Stromal cell of bone marrow (primary cell): ENCODE data around the gene SCOC.

ENCODE experiments used
- DNase-seq: peaks from one replicate; pipeline ENCODE4 v3.0.0-alpha.2; 2012; ENCODE audit warnings: low read depth

The SCOC gene

GRCh38 chr4:140373328-140374129 is at the start of gene SCOC:
Gene SCOC, plus strand, starts transcription at chr4:140373646. Its CDS starts 5,525 bp downstream, at chr4:140379171.
- peak; percentile 99 for DNase-seq

- DNase-seq: peak; percentile 25
Measured at GRCh38 chr4:140326395-140326993, 47.0 kb upstream of the SCOC start.

GRCh38 chr4:140330311-140330900 is 43.0 kb upstream of the SCOC start:
- DNase-seq: peak; percentile 25

GRCh38 chr4:140331245-140331644 is 42.2 kb upstream of the SCOC start:
- DNase-seq: no peak

GRCh38 chr4:140331876-140332275 is 41.6 kb upstream of the SCOC start:
- DNase-seq: no peak

GRCh38 chr4:140332734-140333133 is 40.7 kb upstream of the SCOC start:
- DNase-seq: no peak

GRCh38 chr4:140333523-140333922 is 39.9 kb upstream of the SCOC start:
- DNase-seq: no peak

- no peak for DNase-seq
Measured at GRCh38 chr4:140335076-140335475, 38.4 kb upstream of the SCOC start.

GRCh38 chr4:140336730-140337129 is 36.7 kb upstream of the SCOC start:
- no peak for DNase-seq

GRCh38 chr4:140342620-140343019 is 30.8 kb upstream of the SCOC start:
- DNase-seq: no peak

GRCh38 chr4:140343303-140343702 is 30.1 kb upstream of the SCOC start:
- DNase-seq: no peak

GRCh38 chr4:140344101-140344500 is 29.3 kb upstream of the SCOC start:
- peak; percentile 29 for DNase-seq

GRCh38 chr4:140344621-140345020 is 28.8 kb upstream of the SCOC start:
- no peak for DNase-seq

- DNase-seq: no peak
Measured at GRCh38 chr4:140346136-140346535, 27.3 kb upstream of the SCOC start.

GRCh38 chr4:140349816-140350215 is 23.6 kb upstream of the SCOC start:
- DNase-seq: no peak

- DNase-seq: no peak
Measured at GRCh38 chr4:140351093-140352075, 22.1 kb upstream of the SCOC start.

GRCh38 chr4:140353786-140354185 is 19.7 kb upstream of the SCOC start:
- no peak for DNase-seq

- DNase-seq: no peak
Measured at GRCh38 chr4:140355288-140355687, 18.2 kb upstream of the SCOC start.

- no peak for DNase-seq
Measured at GRCh38 chr4:140357868-140358267, 15.6 kb upstream of the SCOC start.

GRCh38 chr4:140358281-140358680 is 15.2 kb upstream of the SCOC start:
- DNase-seq: no peak

- peak; percentile 57 for DNase-seq
Measured at GRCh38 chr4:140359562-140360427, 13.7 kb upstream of the SCOC start.
